A549 treated with CORT108297 at 1 μM for 4 hours (cell line): ENCODE data around the gene ADGB. TPM values are rescaled to one million over a fixed set of nuclear protein-coding genes. Genes with fewer than 3 reads are reported as not detected.

Experiments
- total RNA-seq: library from RNA; stranded (reverse); fragments of 200-300 nt; extraction: Qiagen RNA extraction; gene quantifications from 5 replicates; pipeline ENCODE4 v1.2.3, GENCODE V29; 2022

ADGB gene
- total RNA-seq, result not detected in 5 replicates

DNA sequence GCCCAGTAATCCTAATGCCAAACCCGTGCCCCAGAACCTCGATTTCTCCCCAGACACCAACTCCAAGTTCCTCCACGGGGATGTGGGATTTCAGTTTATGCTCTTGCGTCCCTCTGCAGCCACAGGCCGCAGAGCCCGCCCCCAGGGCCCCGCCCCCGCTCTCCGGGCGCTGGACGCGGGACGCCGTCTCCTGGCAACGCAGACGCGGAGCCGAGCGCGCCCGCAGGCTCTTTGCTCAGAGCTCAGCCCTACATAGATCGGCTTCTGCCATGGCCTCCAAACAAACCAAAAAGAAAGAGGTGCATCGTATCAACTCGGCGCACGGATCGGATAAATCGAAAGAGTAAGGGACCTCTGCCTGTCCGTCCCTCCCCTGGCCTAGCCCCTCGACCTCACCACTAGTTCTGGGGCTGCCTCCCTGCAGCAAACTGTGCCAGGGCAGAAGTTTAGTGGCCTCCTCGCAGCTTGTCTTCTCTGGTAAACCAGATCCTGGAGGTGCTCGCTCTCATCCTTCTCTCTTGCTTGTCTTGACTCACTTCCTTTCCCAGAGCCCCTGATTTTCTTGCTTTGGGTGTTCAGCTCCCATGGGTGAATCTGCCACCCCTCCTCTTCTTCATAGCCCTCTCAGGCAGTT, at the start of gene ADGB:
TSS of gene ADGB (plus strand) at position 201 of the 634 bp plus-strand sequence. CDS start at position 270, 69 bp downstream.

Other genes with a start within 250 kb of the ADGB start
- 38.8 to 47.5 TPM (median 43.3 TPM) in 5 replicates for gene RAB32, start 55.1 kb upstream of the ADGB start, total RNA-seq